SK-N-SH (cell line): ENCODE results near the gene CASKIN1. TPM values are rescaled to one million over a fixed set of nuclear protein-coding genes. Genes with fewer than 3 reads are reported as not detected.

ENCODE experiments used
- CTCF ChIA-PET: fragments of 300-600, 350-600 bp; formaldehyde crosslinking; extraction: SDS; loops from one replicate; lab custom pipeline; 2021; lab: Yijun Ruan, JAX
- POLR2A ChIA-PET: fragments of 350-600 bp; sonication (Branson Sonifier 250); formaldehyde crosslinking; extraction: SDS; loops from one replicate; lab custom pipeline; 2020; ENCODE audit warnings: antibody characterized with exemption, inconsistent platforms; lab: Yijun Ruan, JAX
- DNase-seq: peaks from one replicate; pipeline ENCODE4 v3.0.0; 2012
- H2AFZ ChIP-seq: fragments of 200-600 bp; sonication (generic); 2 replicates; pipeline ENCODE4 v1.8.1; 2016; ENCODE audit warnings: antibody characterized with exemption, mild to moderate bottlenecking, low read depth
- H3F3A ChIP-seq: fragments of 200-600 bp; sonication (generic); replicated peaks from 2 replicates; pipeline ENCODE3; 2016; ENCODE audit warnings: antibody characterized with exemption, mild to moderate bottlenecking; ENCODE audit not compliant: insufficient read depth
- H3K27ac ChIP-seq, 2 experiments: fragments of 200-500 bp in 1 of 2; fragments of 200-600 bp in 1 of 2; sonication (Bioruptor generic) in 1 of 2; sonication (generic), shearing (Covaris generic) in 1 of 2; 2 replicates each; pipeline versions ENCODE4 v1.5.1 to v1.6.1; 2014 to 2016; ENCODE audit warnings: low read depth in 2 of 2, inconsistent platforms in 1 of 2, low read length in 1 of 2, mild to moderate bottlenecking in 1 of 2, mixed read lengths in 1 of 2
- H3K27me3 ChIP-seq: fragments of 200-600 bp; sonication (generic), shearing (Covaris generic); 2 replicates; pipeline ENCODE4 v1.6.1; 2016; ENCODE audit warnings: mixed run types; ENCODE audit not compliant: insufficient read depth
- H3K36me3 ChIP-seq, 2 experiments: fragments of 200-500 bp in 1 of 2; fragments of 200-600 bp in 1 of 2; sonication (Bioruptor generic) in 1 of 2; sonication (generic) in 1 of 2; replicated peaks in 1 of 2; 2 replicates each; pipeline versions ENCODE3 to v1.5.1; 2014 to 2016; ENCODE audit warnings: low read length in 1 of 2, mild to moderate bottlenecking in 1 of 2; ENCODE audit not compliant: insufficient read depth in 2 of 2, control insufficient read depth in 1 of 2
- H3K4me1 ChIP-seq, 2 experiments: fragments of 200-500 bp in 1 of 2; fragments of 200-600 bp in 1 of 2; sonication (Bioruptor generic) in 1 of 2; sonication (generic), shearing (Covaris generic) in 1 of 2; 2 replicates each; pipeline versions ENCODE4 v1.5.1 to v1.6.1; 2014 to 2016; ENCODE audit warnings: low read depth in 1 of 2, low read length in 1 of 2, mixed run types in 1 of 2; ENCODE audit not compliant: insufficient read depth in 2 of 2, control insufficient read depth in 1 of 2
- H3K4me2 ChIP-seq: fragments of 200-600 bp; sonication (generic), shearing (Covaris generic); 2 replicates; pipeline ENCODE4 v1.6.1; 2017; ENCODE audit warnings: mixed run types
- H3K4me3 ChIP-seq, 2 experiments: fragments of 200-500 bp in 1 of 2; fragments of 200-600 bp in 1 of 2; sonication (Bioruptor generic) in 1 of 2; sonication (generic), shearing (Covaris generic) in 1 of 2; 2 replicates each; pipeline versions ENCODE4 v1.5.1 to v1.8.1; 2014 to 2016; ENCODE audit warnings: low read depth in 2 of 2, inconsistent platforms in 1 of 2, low read length in 1 of 2, mild to moderate bottlenecking in 1 of 2, mixed read lengths in 1 of 2, moderate library complexity in 1 of 2
- H3K79me2 ChIP-seq: fragments of 200-600 bp; sonication (generic); 2 replicates; pipeline ENCODE4 v1.8.1; 2017; ENCODE audit warnings: mild to moderate bottlenecking; ENCODE audit not compliant: insufficient read depth
- H3K9ac ChIP-seq: fragments of 200-600 bp; sonication (generic); 2 replicates; pipeline ENCODE4 v1.6.1; 2017; ENCODE audit warnings: mixed run types
- H3K9me2 ChIP-seq: fragments of 200-600 bp; sonication (generic); 2 replicates; pipeline ENCODE4 v1.6.1; 2017; ENCODE audit warnings: mixed run types
- H3K9me3 ChIP-seq: fragments of 200-600 bp; sonication (generic); 2 replicates; pipeline ENCODE4 v1.6.1; 2017; ENCODE audit warnings: mixed run types, mild to moderate bottlenecking, moderate library complexity
- H4K20me1 ChIP-seq: fragments of 200-600 bp; sonication (generic); 2 replicates; pipeline ENCODE4 v1.6.1; 2017; ENCODE audit warnings: mild to moderate bottlenecking, mixed run types; ENCODE audit not compliant: insufficient read depth
- CHD2 ChIP-seq: fragments of 150-350 bp; IDR thresholded peaks from 2 replicates; pipeline ENCODE4 v1.6.1; 2018; ENCODE audit warnings: low read length; ENCODE audit not compliant: partially characterized antibody
- CTCF ChIP-seq: fragments of 200-600 bp; sonication (generic); IDR thresholded peaks from 2 replicates; pipeline ENCODE4 v1.6.1; 2017; ENCODE audit warnings: antibody characterized with exemption, mild to moderate bottlenecking, moderate library complexity
- EP300 ChIP-seq, 2 experiments: IDR thresholded peaks; 2 replicates each; pipeline versions ENCODE4 v1.4.0 to v1.6.1; 2012; ENCODE audit warnings: borderline replicate concordance in 1 of 2, low read depth in 1 of 2, low read length in 1 of 2
- FOXM1 ChIP-seq: IDR thresholded peaks from 2 replicates; pipeline ENCODE4 v1.4.0; 2012; ENCODE audit warnings: low read depth, mild to moderate bottlenecking
- MAX ChIP-seq: IDR thresholded peaks from 2 replicates; pipeline ENCODE4 v1.4.0; 2012; ENCODE audit warnings: low read depth
- NRF1 ChIP-seq: IDR thresholded peaks from 2 replicates; pipeline ENCODE4 v1.6.1; 2012; ENCODE audit warnings: low read depth, mild to moderate bottlenecking, low read length
- REST ChIP-seq: IDR thresholded peaks from 2 replicates; pipeline ENCODE4 v1.6.1; 2012; ENCODE audit warnings: mild to moderate bottlenecking, low read depth, low read length, moderate library complexity
- RXRA ChIP-seq: IDR thresholded peaks from 2 replicates; pipeline ENCODE4 v1.4.0; 2012; ENCODE audit warnings: low read depth, mild to moderate bottlenecking, borderline replicate concordance
- SIN3A ChIP-seq: IDR thresholded peaks from 2 replicates; pipeline ENCODE4 v1.6.1; 2012; ENCODE audit warnings: low read depth, mild to moderate bottlenecking, low read length, moderate library complexity, borderline replicate concordance
- TCF12 ChIP-seq: IDR thresholded peaks from 2 replicates; pipeline ENCODE4 v1.4.0; 2012
- USF2 ChIP-seq: fragments of 150-350 bp; IDR thresholded peaks from 2 replicates; pipeline ENCODE4 v1.6.1; 2017; ENCODE audit warnings: antibody characterized with exemption, low read length, low read depth, borderline replicate concordance
- WGBS: methylation state at CpG from one replicate; pipeline ENCODE4 v1.1.6; 2017; ENCODE audit warnings: low lambda C conversion rate; 5-methylcytosine and 5-hydroxymethylcytosine counted together
- polyA plus RNA-seq, 3 experiments: library from polyadenylated mRNA; depleted of rRNA; stranded (reverse); fragments of >200 nt; gene quantifications; 2 replicates each; pipeline ENCODE4 v1.2.3, GENCODE V29; 2012

The CASKIN1 gene
- polyA plus RNA-seq, 1 of the 3 experiments (the other 2 are of a cell fraction), result 1.7 TPM

GRCh38 chr16:2226918-2227317 lies 30.5 kb upstream of the CASKIN1 start:
- POLR2A ChIA-PET, result interaction anchor here (0.6 to 1.1 kb wide), 2 partner anchors 44 to 72 kb away, joined by 3 read pairs; partner anchors contain the start of gene TRAF7
- Histone ChIP-seq H3K79me2 (peaks cover 51% of the 10 kb centered on the region), H2AFZ (no peak overlapping the region), H3F3A (no peaks in the 10 kb centered on the region), H3K9ac (no peak overlapping the region), H3K36me3 (peaks cover 0 to 35% of the 10 kb centered on the region in 2 experiments), H3K4me1 (peaks cover 0 to 4% of the 10 kb centered on the region in 2 experiments; a peak in 1 of 4 replicates), H3K4me3 (no peak overlapping the region), H3K27ac (no peak overlapping the region), H3K9me3 (no peaks in the 10 kb centered on the region), H4K20me1 (peaks cover 30% of the 10 kb centered on the region), H3K4me2 (no peak overlapping the region), H3K9me2 (no peaks in the 10 kb centered on the region), H3K27me3 (no peaks in the 10 kb centered on the region)
- DNase-seq, result no peak
- WGBS, result 94% methylated on average over 6 of the region's 6 CpGs
- CTCF ChIA-PET, result interaction anchor here (1.4 kb wide), 1 partner anchor 32 kb away, joined by 3 read pairs; no protein-coding TSS in a partner anchor
- TF ChIP-seq CTCF (no peak), MAX (no peak), SIN3A (no peak), USF2 (no peak), EP300 (IDR thresholded peaks at IDR 0.05; ENCODE audit: borderline replicate concordance in 1 of 2, low read depth in 1 of 2, low read length in 1 of 2) (no peak), CHD2 (no peak), REST (no peak)

GRCh38 chr16:2226245-2226793 lies 29.9 kb upstream of the CASKIN1 start:
- DNase-seq, result no peak
- H3K36me3 ChIP-seq, result peaks cover 0 to 29% of the 10 kb centered on the region in 2 experiments
- H3K4me2 ChIP-seq, result 0 out of 2 replicates have a peak overlapping the region, but pooled peaks have one; percentile 7
- CTCF ChIA-PET, result interaction anchor here (1.4 kb wide), 1 partner anchor 31 kb away, joined by 3 read pairs; no protein-coding TSS in a partner anchor
- no peak for TF ChIP-seq FOXM1
- TF ChIP-seq TCF12, result no peak
- no peak for TF ChIP-seq NRF1
- TF ChIP-seq USF2, result no peak
- no peak for TF ChIP-seq MAX
- no peak for TF ChIP-seq REST
- TF ChIP-seq RXRA, result no peak
- no peaks in the 10 kb centered on the region for H3K27me3 ChIP-seq
- H3K79me2 ChIP-seq, result peaks cover 51% of the 10 kb centered on the region
- peaks cover 0 to 4% of the 10 kb centered on the region in 2 experiments; a peak in 1 of 4 replicates for H3K4me1 ChIP-seq
- no peak overlapping the region for H2AFZ ChIP-seq
- POLR2A ChIA-PET, result interaction anchor here (0.8 to 1.1 kb wide), 2 partner anchors 25 to 71 kb away, joined by 3 read pairs; partner anchors contain the start of genes ECI1 and TRAF7
- no peaks in the 10 kb centered on the region for H3K9me2 ChIP-seq
- WGBS, result 74% methylated on average over 5 of the region's 9 CpGs
- H3K27ac ChIP-seq, result no peak overlapping the region
- no peak overlapping the region for H3K4me3 ChIP-seq
- peaks cover 30% of the 10 kb centered on the region for H4K20me1 ChIP-seq
- H3F3A ChIP-seq, result no peaks in the 10 kb centered on the region
- no peak overlapping the region for H3K9ac ChIP-seq
- H3K9me3 ChIP-seq, result no peaks in the 10 kb centered on the region
